Brain microvascular endothelial cell (primary cell): ENCODE results near the gene TSC22D1.

Experiments used
- DNase-seq: peaks from one replicate; pipeline ENCODE4 v3.0.0-alpha.2; 2020
- H3K27ac ChIP-seq: fragments of 250-450 bp; sonication (Bioruptor Pico); 2 replicates; pipeline ENCODE4 v1.5.1; 2020; ENCODE audit warnings: mild to moderate bottlenecking, moderate library complexity
- H3K27me3 ChIP-seq: fragments of 250-450 bp; sonication (Bioruptor Pico); replicated peaks from 2 replicates; pipeline ENCODE4 v1.5.1; 2020; ENCODE audit warnings: mild to moderate bottlenecking
- H3K36me3 ChIP-seq: fragments of 250-450 bp; sonication (Bioruptor Pico); replicated peaks from 2 replicates; pipeline ENCODE4 v1.5.1; 2020; ENCODE audit warnings: mild to moderate bottlenecking
- H3K4me3 ChIP-seq: 2 replicates; pipeline ENCODE4 v1.5.1; 2011; ENCODE audit warnings: low read depth, mild to moderate bottlenecking, control low read depth, low read length, moderate library complexity
- in situ Hi-C: cut with HindIII; loops from 2 replicates; pipeline ENCODE4 v1.10.0; 2017; ENCODE audit warnings: low sequenced_read_pairs, low pct_ligation_motif_present
- TF ChIP-seq, protein P1 (sequence below): IDR thresholded peaks from 2 replicates; pipeline ENCODE4 v1.5.1; 2011; ENCODE audit warnings: low read depth, mild to moderate bottlenecking, moderate library complexity, low read length, control low read depth, inconsistent platforms; ENCODE audit errors: missing control alignments

The TSC22D1 gene

DNA sequence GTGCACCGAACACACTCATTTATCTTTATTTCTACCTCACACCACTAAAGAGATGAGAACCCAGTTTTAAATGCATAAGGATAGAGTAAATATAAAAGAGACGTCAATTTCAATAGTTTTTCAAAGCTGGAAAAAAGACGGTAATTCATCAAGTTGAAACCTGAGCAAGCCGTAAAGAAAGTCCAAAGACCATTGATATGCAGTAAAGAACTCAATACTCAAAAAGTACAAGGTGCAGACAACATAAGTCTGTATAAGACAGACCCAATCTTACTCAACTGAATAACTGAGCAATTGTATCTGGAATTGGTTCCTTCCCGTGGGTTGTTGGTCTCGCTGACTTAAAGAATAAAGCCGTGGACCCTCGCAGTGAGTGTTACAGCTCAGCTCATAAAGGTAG is 120.4 kb downstream of the TSC22D1 start:
- in situ Hi-C loops: loop anchor here (25.0 kb wide), 1 partner anchor 543 kb away; no protein-coding TSS in a partner anchor
- Histone ChIP-seq H3K4me3 (no peak overlapping the region), H3K27ac (no peak overlapping the region), H3K27me3 (no peaks in the 10 kb centered on the region), H3K36me3 (no peaks in the 10 kb centered on the region)
- TF ChIP-seq, protein P1, sequence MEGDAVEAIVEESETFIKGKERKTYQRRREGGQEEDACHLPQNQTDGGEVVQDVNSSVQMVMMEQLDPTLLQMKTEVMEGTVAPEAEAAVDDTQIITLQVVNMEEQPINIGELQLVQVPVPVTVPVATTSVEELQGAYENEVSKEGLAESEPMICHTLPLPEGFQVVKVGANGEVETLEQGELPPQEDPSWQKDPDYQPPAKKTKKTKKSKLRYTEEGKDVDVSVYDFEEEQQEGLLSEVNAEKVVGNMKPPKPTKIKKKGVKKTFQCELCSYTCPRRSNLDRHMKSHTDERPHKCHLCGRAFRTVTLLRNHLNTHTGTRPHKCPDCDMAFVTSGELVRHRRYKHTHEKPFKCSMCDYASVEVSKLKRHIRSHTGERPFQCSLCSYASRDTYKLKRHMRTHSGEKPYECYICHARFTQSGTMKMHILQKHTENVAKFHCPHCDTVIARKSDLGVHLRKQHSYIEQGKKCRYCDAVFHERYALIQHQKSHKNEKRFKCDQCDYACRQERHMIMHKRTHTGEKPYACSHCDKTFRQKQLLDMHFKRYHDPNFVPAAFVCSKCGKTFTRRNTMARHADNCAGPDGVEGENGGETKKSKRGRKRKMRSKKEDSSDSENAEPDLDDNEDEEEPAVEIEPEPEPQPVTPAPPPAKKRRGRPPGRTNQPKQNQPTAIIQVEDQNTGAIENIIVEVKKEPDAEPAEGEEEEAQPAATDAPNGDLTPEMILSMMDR: no peak
- no peak for DNase-seq

DNA sequence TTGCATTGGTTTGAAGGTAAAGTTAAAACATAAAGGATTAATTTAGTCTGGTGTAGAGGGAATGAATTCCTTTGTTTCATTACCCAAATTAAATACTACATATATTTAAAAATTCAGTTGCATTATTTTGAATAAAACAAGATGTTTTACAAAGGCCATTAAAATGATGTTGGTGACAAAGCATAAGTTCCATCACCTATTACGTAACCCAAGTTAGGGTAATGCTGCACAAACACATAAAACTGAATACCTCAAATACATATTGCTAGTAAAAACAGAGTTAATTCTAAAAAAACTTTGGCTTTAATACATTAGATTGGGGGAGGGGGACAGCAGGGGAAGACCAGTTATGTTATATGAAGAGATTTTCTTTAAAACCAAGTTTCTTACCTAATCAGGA is 122.2 kb downstream of the TSC22D1 start:
- TF ChIP-seq, protein P1: no peak
- no peak for DNase-seq
- Histone ChIP-seq H3K4me3 (no peak overlapping the region), H3K36me3 (no peaks in the 10 kb centered on the region), H3K27me3 (no peaks in the 10 kb centered on the region), H3K27ac (no peak overlapping the region)
- in situ Hi-C loops: loop anchor here (25.0 kb wide), 1 partner anchor 542 kb away; no protein-coding TSS in a partner anchor

GRCh38 chr13:44453069-44453468 is 123.1 kb downstream of the TSC22D1 start:
- Histone ChIP-seq H3K27ac (no peak overlapping the region), H3K36me3 (no peaks in the 10 kb centered on the region), H3K27me3 (no peaks in the 10 kb centered on the region), H3K4me3 (no peak overlapping the region)
- in situ Hi-C loops: loop anchor here (25.0 kb wide), 1 partner anchor 541 kb away; no protein-coding TSS in a partner anchor
- DNase-seq: no peak
- TF ChIP-seq, protein P1: no peak

- Histone ChIP-seq H3K36me3 (no peaks in the 10 kb centered on the region), H3K4me3 (no peak overlapping the region)
- TF ChIP-seq, protein P1: no peak
These were observed 123.7 kb downstream of the TSC22D1 start for GRCh38 chr13:44452418-44452817.

GRCh38 chr13:44451651-44452050 is 124.5 kb downstream of the TSC22D1 start:
- Histone ChIP-seq H3K27ac (no peak overlapping the region), H3K4me3 (no peak overlapping the region), H3K36me3 (no peaks in the 10 kb centered on the region), H3K27me3 (no peaks in the 10 kb centered on the region)
- in situ Hi-C loops: loop anchor here (25.0 kb wide), 1 partner anchor 539 kb away; no protein-coding TSS in a partner anchor
- TF ChIP-seq, protein P1: no peak
- DNase-seq: no peak

More at GRCh38 chr13:44452418-44452817, 123.7 kb downstream of the TSC22D1 start:
- Histone ChIP-seq H3K27me3 (no peaks in the 10 kb centered on the region), H3K27ac (no peak overlapping the region)
- no peak for DNase-seq
- in situ Hi-C loops: loop anchor here (25.0 kb wide), 1 partner anchor 540 kb away; no protein-coding TSS in a partner anchor

DNA sequence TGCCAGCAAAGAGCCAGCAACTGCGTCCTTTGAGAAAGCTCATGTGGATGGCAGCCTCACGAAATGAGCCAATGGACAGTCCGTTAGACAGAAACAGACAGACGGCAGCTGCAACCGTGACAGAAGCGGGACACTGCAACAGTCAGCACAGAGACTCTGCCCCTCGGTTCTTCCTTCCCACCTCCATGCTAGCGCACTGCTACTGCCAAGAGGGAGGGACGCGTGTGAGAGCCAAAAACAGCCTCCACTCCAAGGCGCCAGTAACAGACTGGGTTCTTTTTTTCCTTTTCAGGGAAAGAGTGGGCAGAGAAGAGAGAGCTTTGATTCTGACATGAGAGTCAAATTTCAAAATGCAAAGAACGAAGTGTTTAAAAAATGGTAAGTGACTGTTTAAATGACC is 125.0 kb downstream of the TSC22D1 start:
- Histone ChIP-seq H3K27ac (no peak overlapping the region), H3K36me3 (no peaks in the 10 kb centered on the region), H3K4me3 (no peak overlapping the region), H3K27me3 (no peaks in the 10 kb centered on the region)
- DNase-seq: no peak
- in situ Hi-C loops: loop anchor here (25.0 kb wide), 1 partner anchor 539 kb away; no protein-coding TSS in a partner anchor
- TF ChIP-seq, protein P1: no peak
